Gastroesophageal sphincter (tissue), 4 donors: ENCODE measurements around the gene SPTBN5. TPM values are rescaled to one million over a fixed set of nuclear protein-coding genes. Genes with fewer than 3 reads are reported as not detected.

Source experiments
- ATAC-seq: fragments of 150-250 bp; one replicate; pipeline ENCODE4 v1.9.1; 2016; ENCODE audit warnings: mild to moderate bottlenecking, moderate library complexity
- H3K27ac ChIP-seq, 4 donors: fragments of 200-600 bp; sonication (generic) in 3 of 4; 1 replicate in 3 of 4; 2 replicates in 1 of 4; pipeline ENCODE4 v1.5.1; 2016 to 2019
- H3K27me3 ChIP-seq: fragments of 200-600 bp; sonication (generic); one replicate; pipeline ENCODE4 v1.5.1; 2019
- H3K36me3 ChIP-seq, 2 donors: fragments of 200-600 bp; sonication (generic); one replicate each; pipeline ENCODE4 v1.5.1; 2019; ENCODE audit warnings: control low read depth in 1 of 2
- H3K4me1 ChIP-seq, 3 donors: fragments of 200-600 bp; sonication (generic); 1 replicate in 2 of 3; 2 replicates in 1 of 3; pipeline ENCODE4 v1.5.1; 2016 to 2019; ENCODE audit warnings: control low read depth in 2 of 3
- H3K4me3 ChIP-seq, 2 donors: fragments of 200-600 bp; sonication (generic); one replicate each; pipeline ENCODE4 v1.5.1; 2019; ENCODE audit warnings: mild to moderate bottlenecking in 1 of 2, moderate library complexity in 1 of 2
- H3K9me3 ChIP-seq, 3 donors: fragments of 200-600 bp; sonication (generic); one replicate each; pipeline ENCODE4 v1.5.1; 2017 to 2019; ENCODE audit warnings: control low read depth in 2 of 3
- EP300 ChIP-seq: sonication (generic); formaldehyde crosslinking; IDR thresholded peaks from one replicate; pipeline ENCODE4 v1.6.1; 2017; ENCODE audit warnings: antibody characterized with exemption, mild to moderate bottlenecking
- POLR2A ChIP-seq, 2 donors: fragments of 450-650 bp; IDR thresholded peaks; one replicate each; pipeline ENCODE4 v1.6.1; 2017; ENCODE audit warnings: antibody characterized with exemption in 2 of 2, mild to moderate bottlenecking in 2 of 2, moderate library complexity in 1 of 2
- POLR2AphosphoS5 ChIP-seq: sonication (generic); formaldehyde crosslinking; IDR thresholded peaks from one replicate; pipeline ENCODE4 v1.6.1; 2017; ENCODE audit warnings: antibody characterized with exemption
- WGBS, 2 donors: methylation state at CpG; one replicate each; pipeline ENCODE4 v1.1.5; 2018; ENCODE audit warnings: low coverage in 1 of 2; 5-methylcytosine and 5-hydroxymethylcytosine counted together
- total RNA-seq, 4 donors: library from RNA; depleted of rRNA; stranded (reverse); fragments of >200 nt; gene quantifications; one replicate each; pipeline ENCODE4 v1.1.0, GENCODE V29; 2016
- TF ChIP-seq, protein P1 (sequence below), 4 experiments: fragments of 200-600 bp in 2 of 4; fragments of 450-650 bp in 2 of 4; sonication (generic) in 1 of 4; IDR thresholded peaks; one replicate each; pipeline ENCODE4 v1.5.1; 2017 to 2019; ENCODE audit warnings: antibody characterized with exemption in 4 of 4, mild to moderate bottlenecking in 2 of 4, moderate library complexity in 2 of 4

SPTBN5 gene
- total RNA-seq, 4 donors from 2014 or later = 0.13 to 0.93 (median 0.38) TPM

DNA sequence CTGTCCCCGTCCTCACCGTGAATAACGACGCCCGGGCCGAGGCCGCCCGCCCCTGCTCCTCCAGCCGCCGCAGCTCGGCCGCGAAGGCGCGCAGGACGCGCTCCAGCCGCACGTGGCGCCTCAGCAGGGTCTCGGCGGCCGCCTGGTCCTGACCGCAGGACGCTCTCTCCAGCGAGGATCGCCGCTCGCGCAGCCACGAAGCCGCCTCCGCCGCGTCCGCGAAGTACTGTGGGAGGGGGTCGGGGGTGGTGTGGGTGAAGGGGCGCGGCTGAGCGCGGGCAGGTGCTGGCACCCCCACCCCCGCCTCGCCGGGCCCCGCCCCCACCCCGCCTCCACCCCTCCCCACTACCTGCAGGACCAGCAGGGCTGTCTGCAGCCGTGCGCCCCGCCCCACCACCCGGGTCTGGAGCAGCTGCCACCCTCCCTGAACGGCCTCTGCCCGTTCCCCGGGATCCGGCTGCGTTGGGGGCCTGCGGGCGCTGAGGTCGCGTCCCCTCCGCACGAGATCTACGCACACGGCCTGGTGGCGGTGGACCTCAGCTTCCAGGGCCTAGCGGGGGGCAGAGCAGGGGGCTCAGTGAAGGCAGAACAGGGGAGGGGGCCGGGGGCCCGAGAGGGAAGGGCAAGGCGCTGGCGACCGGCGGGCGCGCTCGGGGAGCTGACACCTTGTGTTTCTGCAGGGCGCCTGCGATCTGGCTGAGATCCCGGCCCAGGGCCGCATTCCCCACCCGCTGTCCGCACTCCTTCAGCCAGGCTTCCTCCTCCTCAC lies 11.7 kb downstream of the SPTBN5 start:
- TF ChIP-seq EP300 (no peak), POLR2A (IDR thresholded peaks at IDR 0.05) (no peak), POLR2AphosphoS5 (no peak)
- TF ChIP-seq, protein P1, sequence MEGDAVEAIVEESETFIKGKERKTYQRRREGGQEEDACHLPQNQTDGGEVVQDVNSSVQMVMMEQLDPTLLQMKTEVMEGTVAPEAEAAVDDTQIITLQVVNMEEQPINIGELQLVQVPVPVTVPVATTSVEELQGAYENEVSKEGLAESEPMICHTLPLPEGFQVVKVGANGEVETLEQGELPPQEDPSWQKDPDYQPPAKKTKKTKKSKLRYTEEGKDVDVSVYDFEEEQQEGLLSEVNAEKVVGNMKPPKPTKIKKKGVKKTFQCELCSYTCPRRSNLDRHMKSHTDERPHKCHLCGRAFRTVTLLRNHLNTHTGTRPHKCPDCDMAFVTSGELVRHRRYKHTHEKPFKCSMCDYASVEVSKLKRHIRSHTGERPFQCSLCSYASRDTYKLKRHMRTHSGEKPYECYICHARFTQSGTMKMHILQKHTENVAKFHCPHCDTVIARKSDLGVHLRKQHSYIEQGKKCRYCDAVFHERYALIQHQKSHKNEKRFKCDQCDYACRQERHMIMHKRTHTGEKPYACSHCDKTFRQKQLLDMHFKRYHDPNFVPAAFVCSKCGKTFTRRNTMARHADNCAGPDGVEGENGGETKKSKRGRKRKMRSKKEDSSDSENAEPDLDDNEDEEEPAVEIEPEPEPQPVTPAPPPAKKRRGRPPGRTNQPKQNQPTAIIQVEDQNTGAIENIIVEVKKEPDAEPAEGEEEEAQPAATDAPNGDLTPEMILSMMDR (IDR thresholded peaks at IDR 0.05) = no peak
- peaks cover 0 to 18% (median 11%) of the 10 kb centered on the region in 3 donors for H3K4me1 ChIP-seq
- H3K27ac ChIP-seq = no peak overlapping the region
- H3K27me3 ChIP-seq = peaks cover 26% of the 10 kb centered on the region
- peak overlapping the region; percentile 3 to 47 for H3K4me3 ChIP-seq
- no CpG with 5 or more reads among the region's 81 CpGs for WGBS, 2 donors
- H3K36me3 ChIP-seq = no peaks in the 10 kb centered on the region
- H3K9me3 ChIP-seq = no peaks in the 10 kb centered on the region
- peak; percentile 14 for ATAC-seq

DNA sequence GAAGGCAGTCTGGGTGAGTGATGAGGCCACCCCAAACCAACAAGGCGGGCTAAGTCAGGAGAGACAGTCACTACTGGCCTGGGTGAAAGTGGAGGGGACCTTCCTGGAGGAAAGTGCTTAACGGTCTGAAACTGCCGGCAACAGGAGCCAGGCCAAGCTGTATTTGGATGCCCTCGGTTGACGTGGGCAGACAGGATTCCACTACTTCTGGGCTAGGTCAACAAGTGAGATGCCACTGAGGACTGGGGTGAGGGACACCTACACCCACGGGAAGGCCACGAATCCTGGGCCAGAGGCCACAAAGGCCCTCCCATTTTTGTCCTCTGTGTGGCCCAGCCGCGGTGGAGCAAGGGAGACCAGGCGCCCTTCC lies 12.3 kb downstream of the SPTBN5 start:
- ATAC-seq = peak; percentile 9
- TF ChIP-seq, protein P1 (IDR thresholded peaks at IDR 0.05) = no peak
- no peak for TF ChIP-seq EP300
- TF ChIP-seq POLR2AphosphoS5 = no peak
- no peak for TF ChIP-seq POLR2A (IDR thresholded peaks at IDR 0.05)
- 80% methylated on average over 1 of the region's 10 CpGs; no CpG with 5 or more reads in 1 of the 2 donors for WGBS, 2 donors
- H3K27ac ChIP-seq = no peak overlapping the region
- peaks cover 0 to 18% (median 11%) of the 10 kb centered on the region in 3 donors for H3K4me1 ChIP-seq
- no peaks in the 10 kb centered on the region for H3K36me3 ChIP-seq
- H3K4me3 ChIP-seq = peak overlapping the region in 1 of 2 donors; percentile 47
- no peaks in the 10 kb centered on the region for H3K9me3 ChIP-seq
- H3K27me3 ChIP-seq = peaks cover 26% of the 10 kb centered on the region

DNA sequence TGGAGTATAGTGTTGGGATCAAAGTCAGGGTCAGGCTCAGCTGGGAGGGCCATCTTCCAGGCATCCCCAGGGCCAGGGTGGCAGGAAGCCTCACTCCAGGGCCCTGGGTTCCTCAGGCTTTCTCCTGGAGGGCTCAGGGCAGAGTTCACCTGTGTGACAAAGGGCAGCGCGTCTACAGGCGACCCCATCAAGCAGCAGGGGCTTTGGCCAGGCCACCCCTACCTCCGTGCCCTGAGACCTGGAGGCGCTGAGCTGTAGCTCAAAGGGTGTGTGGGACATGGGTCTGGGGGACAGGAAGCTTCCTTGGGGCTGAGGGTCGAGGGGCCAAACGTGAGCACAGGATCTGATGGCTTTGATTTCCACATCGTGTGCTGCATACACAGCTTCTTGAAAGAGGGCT lies 12.8 kb downstream of the SPTBN5 start:
- no peak overlapping the region for H3K27ac ChIP-seq
- no CpG with 5 or more reads among the region's 8 CpGs for WGBS, 2 donors

DNA sequence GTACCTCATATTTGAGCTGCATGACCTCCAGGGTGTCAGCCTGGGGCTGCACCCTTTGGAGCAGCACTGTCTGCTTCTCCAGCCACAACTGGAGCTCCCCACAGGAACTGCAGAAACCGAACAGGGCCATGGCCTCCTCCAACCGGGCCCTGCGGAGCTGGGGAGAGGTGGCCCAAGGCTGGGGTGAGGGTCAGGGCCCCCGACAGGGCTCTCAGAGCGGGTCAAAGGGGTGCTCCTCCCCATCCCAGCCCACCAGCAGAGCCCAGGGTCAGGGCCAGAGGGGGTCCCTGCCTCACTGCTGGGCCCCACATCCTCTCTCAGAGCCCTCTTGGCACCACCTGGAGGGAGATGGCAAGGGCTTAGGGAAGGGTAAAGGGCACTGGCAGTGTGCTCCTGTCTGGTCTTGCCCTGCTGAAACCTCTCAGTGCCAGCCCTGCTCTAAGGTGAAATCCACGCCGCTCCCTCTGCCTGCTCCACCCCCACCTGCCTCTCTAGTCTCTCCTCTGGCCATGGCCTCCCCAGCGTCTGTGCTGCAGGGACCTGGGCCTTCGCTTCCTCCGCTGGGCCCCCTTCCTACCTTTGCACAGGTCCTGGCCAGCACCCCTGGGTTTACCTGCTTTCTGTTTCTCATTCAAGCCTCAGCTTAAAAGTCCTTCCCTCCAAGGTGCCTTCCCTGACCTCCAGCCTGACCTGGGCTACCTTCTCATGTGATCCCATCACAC lies 13.5 kb downstream of the SPTBN5 start:
- no peaks in the 10 kb centered on the region for H3K36me3 ChIP-seq
- H3K4me1 ChIP-seq = peaks cover 0 to 18% (median 11%) of the 10 kb centered on the region in 3 donors
- no peak overlapping the region for H3K27ac ChIP-seq
- TF ChIP-seq POLR2A (IDR thresholded peaks at IDR 0.05) (no peak), EP300 (no peak), POLR2AphosphoS5 (no peak)
- TF ChIP-seq, protein P1 (IDR thresholded peaks at IDR 0.05) = no peak
- peaks cover 26% of the 10 kb centered on the region for H3K27me3 ChIP-seq
- WGBS, 2 donors = 80 to 100% methylated on average over 2 to 5 of the region's 10 CpGs
- no peak for ATAC-seq
- H3K9me3 ChIP-seq = no peaks in the 10 kb centered on the region
- H3K4me3 ChIP-seq = no peak overlapping the region

More for the DNA sequence above, 12.8 kb downstream of the SPTBN5 start:
- Histone ChIP-seq H3K9me3 (no peaks in the 10 kb centered on the region), H3K4me3 (no peak overlapping the region), H3K27me3 (peaks cover 26% of the 10 kb centered on the region), H3K4me1 (peaks cover 0 to 18% (median 11%) of the 10 kb centered on the region in 3 donors), H3K36me3 (no peaks in the 10 kb centered on the region)
- no peak for ATAC-seq
- TF ChIP-seq POLR2AphosphoS5 = no peak
- TF ChIP-seq POLR2A (IDR thresholded peaks at IDR 0.05) = no peak
- TF ChIP-seq EP300 = no peak
- TF ChIP-seq, protein P1 (IDR thresholded peaks at IDR 0.05) = no peak
